ENCODE measurements around the gene TBCD. TPM values are rescaled to one million over a fixed set of nuclear protein-coding genes. Genes with fewer than 3 reads are reported as not detected.

Gene TBCD
- total RNA-seq, 4 donors from 2014 or later = 49.7 to 119 (median 71.5) TPM

DNA sequence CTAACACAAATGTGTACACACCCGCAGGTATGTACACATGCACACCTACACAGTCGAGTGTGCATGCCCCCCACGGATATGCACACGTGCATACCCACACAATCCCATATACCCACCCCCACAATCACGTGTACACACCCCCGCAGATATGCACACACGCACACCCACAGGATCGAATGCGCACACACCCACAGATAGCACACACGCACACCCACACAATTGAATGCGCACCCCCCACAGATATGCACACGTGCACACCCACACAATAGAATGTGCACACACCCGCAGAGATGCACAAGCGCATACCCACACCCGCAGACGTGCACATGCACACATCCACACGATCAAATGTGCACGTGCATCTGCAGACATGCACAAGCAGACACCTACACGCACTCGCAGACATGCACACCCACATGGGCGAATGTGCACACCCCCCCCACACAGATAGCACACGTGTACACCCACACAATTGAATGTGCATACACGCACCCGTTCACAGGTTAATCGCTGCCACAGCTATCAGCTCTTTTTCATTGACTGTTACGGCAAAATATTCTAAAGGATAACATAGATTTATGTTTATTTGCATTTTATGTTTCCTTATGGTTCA lies 77.1 kb downstream of the TBCD start:
- TF ChIP-seq POLR2A (IDR thresholded peaks at IDR 0.05) (no peak), POLR2AphosphoS5 (IDR thresholded peaks at IDR 0.05) (no peak), EP300 (IDR thresholded peaks at IDR 0.05) (no peak)
- TF ChIP-seq, protein P1, sequence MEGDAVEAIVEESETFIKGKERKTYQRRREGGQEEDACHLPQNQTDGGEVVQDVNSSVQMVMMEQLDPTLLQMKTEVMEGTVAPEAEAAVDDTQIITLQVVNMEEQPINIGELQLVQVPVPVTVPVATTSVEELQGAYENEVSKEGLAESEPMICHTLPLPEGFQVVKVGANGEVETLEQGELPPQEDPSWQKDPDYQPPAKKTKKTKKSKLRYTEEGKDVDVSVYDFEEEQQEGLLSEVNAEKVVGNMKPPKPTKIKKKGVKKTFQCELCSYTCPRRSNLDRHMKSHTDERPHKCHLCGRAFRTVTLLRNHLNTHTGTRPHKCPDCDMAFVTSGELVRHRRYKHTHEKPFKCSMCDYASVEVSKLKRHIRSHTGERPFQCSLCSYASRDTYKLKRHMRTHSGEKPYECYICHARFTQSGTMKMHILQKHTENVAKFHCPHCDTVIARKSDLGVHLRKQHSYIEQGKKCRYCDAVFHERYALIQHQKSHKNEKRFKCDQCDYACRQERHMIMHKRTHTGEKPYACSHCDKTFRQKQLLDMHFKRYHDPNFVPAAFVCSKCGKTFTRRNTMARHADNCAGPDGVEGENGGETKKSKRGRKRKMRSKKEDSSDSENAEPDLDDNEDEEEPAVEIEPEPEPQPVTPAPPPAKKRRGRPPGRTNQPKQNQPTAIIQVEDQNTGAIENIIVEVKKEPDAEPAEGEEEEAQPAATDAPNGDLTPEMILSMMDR (IDR thresholded peaks at IDR 0.05) = no peak
- H3K27me3 ChIP-seq = no peaks in the 10 kb centered on the region
- no peak for DNase-seq (ENCODE audit: low spot score in 2 of 2)
- peaks cover 19% of the 10 kb centered on the region for H3K4me1 ChIP-seq
- no peaks in the 10 kb centered on the region for H3K9me3 ChIP-seq
- 94% methylated on average over 26 of the region's 26 CpGs for WGBS
- H3K4me3 ChIP-seq = no peak overlapping the region
- no peak overlapping the region for H3K27ac ChIP-seq
- H3K36me3 ChIP-seq = peaks cover 51% of the 10 kb centered on the region

DNA sequence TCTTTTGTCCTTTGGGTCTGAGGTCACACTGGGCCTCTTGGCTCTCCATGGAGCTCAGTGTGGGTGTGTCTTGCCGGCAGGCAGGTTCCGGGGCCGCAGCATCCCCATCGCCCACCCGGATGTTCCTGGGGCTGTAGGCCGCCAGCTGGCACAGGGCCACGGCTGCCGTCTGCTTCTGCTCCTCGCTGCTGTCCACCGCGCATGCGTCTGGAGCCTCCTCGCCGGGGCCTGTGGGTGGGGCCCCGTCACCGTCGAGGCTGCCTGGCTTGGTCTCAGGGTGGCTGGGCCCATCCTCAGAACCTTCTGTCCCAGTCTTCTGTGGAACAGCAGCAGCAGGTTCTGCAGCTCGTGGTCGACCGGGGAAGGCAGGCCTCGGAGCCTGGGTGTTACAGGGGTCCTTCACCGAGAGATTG lies 78.4 kb downstream of the TBCD start:
- no peak for TF ChIP-seq POLR2AphosphoS5 (IDR thresholded peaks at IDR 0.05)
- no peak for TF ChIP-seq EP300 (IDR thresholded peaks at IDR 0.05)
- TF ChIP-seq, protein P1 (IDR thresholded peaks at IDR 0.05) = no peak
- TF ChIP-seq POLR2A (IDR thresholded peaks at IDR 0.05) = no peak
- Histone ChIP-seq H3K27ac (no peak overlapping the region), H3K36me3 (peaks cover 51% of the 10 kb centered on the region), H3K4me1 (peaks cover 25% of the 10 kb centered on the region), H3K9me3 (no peaks in the 10 kb centered on the region), H3K4me3 (no peak overlapping the region), H3K27me3 (no peaks in the 10 kb centered on the region)
- WGBS = 67% methylated on average over 13 of the region's 22 CpGs
- no peak for DNase-seq (ENCODE audit: low spot score in 2 of 2)

DNA sequence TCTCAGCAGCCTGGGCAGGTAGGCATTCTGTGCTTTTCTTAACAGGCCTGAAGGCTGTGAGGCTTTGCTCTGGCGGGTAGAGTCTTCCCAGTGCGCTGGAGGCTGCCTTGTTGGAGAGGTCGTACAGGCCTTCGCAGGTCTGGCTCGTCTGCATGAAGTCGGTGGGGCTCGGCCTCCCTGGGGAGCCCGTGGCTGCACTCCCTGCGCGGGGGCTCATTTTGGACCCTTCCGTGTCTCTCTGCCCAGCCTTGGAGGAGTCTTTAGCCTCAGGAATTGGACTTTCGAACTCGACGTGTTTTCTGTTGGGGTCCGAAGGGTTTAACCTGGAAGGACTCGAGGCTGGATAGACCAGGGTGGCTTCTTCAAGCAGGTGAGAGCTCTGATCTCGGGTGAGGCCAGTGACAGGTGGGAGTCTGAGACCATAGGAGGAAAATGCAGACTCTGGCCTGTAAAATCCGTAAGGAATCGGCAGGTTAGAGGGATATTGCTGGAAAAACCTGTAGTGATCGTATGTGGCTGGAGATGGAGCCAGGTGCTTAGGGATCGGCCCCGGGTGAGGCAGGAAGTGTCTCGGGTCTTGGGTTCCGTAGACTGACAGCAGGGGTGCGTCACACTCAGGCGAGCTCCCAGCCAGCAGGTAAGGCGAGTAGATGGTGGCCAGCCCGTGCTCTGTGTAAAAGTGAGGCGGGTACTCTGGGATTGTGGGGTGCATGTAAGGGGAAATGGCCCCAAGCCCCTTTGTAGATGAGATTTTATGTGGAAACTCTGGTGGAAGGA lies 79.4 kb downstream of the TBCD start:
- peaks cover 34% of the 10 kb centered on the region for H3K4me1 ChIP-seq
- TF ChIP-seq POLR2AphosphoS5 (IDR thresholded peaks at IDR 0.05) (no peak), POLR2A (IDR thresholded peaks at IDR 0.05) (no peak), EP300 (IDR thresholded peaks at IDR 0.05) (no peak)
- TF ChIP-seq, protein P1 (IDR thresholded peaks at IDR 0.05) = no peak
- no peak for DNase-seq (ENCODE audit: low spot score in 2 of 2)
- H3K27ac ChIP-seq = no peak overlapping the region
- no peaks in the 10 kb centered on the region for H3K27me3 ChIP-seq
- H3K4me3 ChIP-seq = no peak overlapping the region
- H3K36me3 ChIP-seq = peaks cover 51% of the 10 kb centered on the region
- H3K9me3 ChIP-seq = no peaks in the 10 kb centered on the region
- 98% methylated on average over 18 of the region's 29 CpGs for WGBS

DNA sequence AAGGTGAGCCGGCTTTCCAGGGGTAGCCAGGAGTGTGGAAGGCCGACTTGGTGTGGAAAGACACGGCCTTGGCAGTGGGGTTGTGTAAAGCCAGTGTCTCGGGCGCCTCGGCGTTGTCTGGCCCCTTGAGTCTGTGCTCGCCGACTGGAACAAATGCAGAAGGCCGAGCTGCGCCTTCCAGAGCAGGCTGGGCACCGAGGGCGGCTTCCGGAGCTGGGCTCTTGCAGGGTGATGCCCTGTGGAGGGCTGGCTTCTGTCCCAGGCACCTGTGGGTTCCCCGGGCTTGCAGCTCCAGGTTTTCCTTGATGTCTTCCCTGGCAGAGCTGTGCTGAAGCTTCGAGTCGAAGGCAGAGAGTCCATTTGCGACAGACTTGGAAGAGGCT lies 79.9 kb downstream of the TBCD start:
- no peak for DNase-seq (ENCODE audit: low spot score in 2 of 2)
- H3K27ac ChIP-seq = no peak overlapping the region
- 82% methylated on average over 18 of the region's 18 CpGs for WGBS
- peaks cover 39% of the 10 kb centered on the region for H3K4me1 ChIP-seq
- no peak for TF ChIP-seq POLR2AphosphoS5 (IDR thresholded peaks at IDR 0.05)
- no peak for TF ChIP-seq EP300 (IDR thresholded peaks at IDR 0.05)
- TF ChIP-seq POLR2A (IDR thresholded peaks at IDR 0.05) = no peak
- TF ChIP-seq, protein P1 (IDR thresholded peaks at IDR 0.05) = no peak
- no peaks in the 10 kb centered on the region for H3K27me3 ChIP-seq
- H3K9me3 ChIP-seq = no peaks in the 10 kb centered on the region
- H3K36me3 ChIP-seq = peaks cover 51% of the 10 kb centered on the region
- no peak overlapping the region for H3K4me3 ChIP-seq

DNA sequence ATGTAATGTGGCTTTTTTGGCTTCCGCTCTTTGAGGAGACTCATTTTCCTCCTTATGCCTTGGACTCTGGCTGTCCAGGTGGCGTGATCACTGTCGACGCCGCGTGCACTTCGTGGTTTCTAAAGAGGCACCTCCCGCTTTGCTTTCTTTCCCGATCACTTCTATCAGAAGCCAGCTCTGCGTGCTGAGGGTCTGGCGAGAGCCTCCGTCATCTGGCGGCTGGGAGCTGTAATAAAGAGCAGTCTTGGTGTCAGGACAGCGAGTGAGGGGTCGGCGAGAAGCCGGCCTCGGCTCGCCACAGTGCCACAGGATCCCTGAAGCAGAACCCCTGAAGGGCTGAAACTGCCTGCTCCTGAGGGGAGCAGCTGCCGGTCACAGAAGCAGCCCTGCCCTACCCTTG lies 80.5 kb downstream of the TBCD start:
- peaks cover 45% of the 10 kb centered on the region for H3K4me1 ChIP-seq
- WGBS = 92% methylated on average over 19 of the region's 20 CpGs
- no peak for DNase-seq (ENCODE audit: low spot score in 2 of 2)
- H3K36me3 ChIP-seq = peaks cover 48% of the 10 kb centered on the region
- H3K27me3 ChIP-seq = no peaks in the 10 kb centered on the region
- no peaks in the 10 kb centered on the region for H3K9me3 ChIP-seq
- H3K4me3 ChIP-seq = no peak overlapping the region
- TF ChIP-seq, protein P1 (IDR thresholded peaks at IDR 0.05) = no peak
- no peak for TF ChIP-seq EP300 (IDR thresholded peaks at IDR 0.05)
- TF ChIP-seq POLR2A (IDR thresholded peaks at IDR 0.05) = no peak
- TF ChIP-seq POLR2AphosphoS5 (IDR thresholded peaks at IDR 0.05) = no peak
- H3K27ac ChIP-seq = no peak overlapping the region
